Spleen (tissue), 7 donors: ENCODE measurements around the gene WDR70.

Experiments used
- CTCF ChIP-seq, 11 experiments: fragments of 200-600 bp in 7 of 11; fragments of 450-650 bp in 4 of 11; sonication (generic) in 4 of 11; IDR thresholded peaks in 8 of 11; conservative IDR thresholded peaks in 3 of 11; 1 replicate in 7 of 11; 2 replicates in 4 of 11; pipeline versions ENCODE4 v1.4.0 to v1.8.0; 2016 to 2021; ENCODE audit warnings: antibody characterized with exemption in 11 of 11, inconsistent platforms in 4 of 11, mild to moderate bottlenecking in 1 of 11
- POLR2A ChIP-seq, 3 donors: fragments of 450-650 bp; IDR thresholded peaks; one replicate each; pipeline ENCODE4 v1.5.1; 2017; ENCODE audit warnings: antibody characterized with exemption in 3 of 3, mild to moderate bottlenecking in 1 of 3
- POLR2AphosphoS5 ChIP-seq, 3 donors: sonication (generic); formaldehyde crosslinking; IDR thresholded peaks; one replicate each; pipeline ENCODE4 v1.5.1; 2017; ENCODE audit warnings: antibody characterized with exemption in 3 of 3
- donor health status: DM: no; HTN: no; CAD: no; lungs with moderate emphysema.
- donor health status: DM: no; HTN: no; CAD: no.
- donor health status: DM: no; HTN: no; CAD: no.

- TF ChIP-seq POLR2AphosphoS5 (IDR thresholded peaks at IDR 0.05) = no peak
- TF ChIP-seq CTCF (IDR thresholded peaks at IDR 0.05 in 8 of 11, conservative IDR thresholded peaks at IDR 0.05 in 3 of 11) = no peak
- TF ChIP-seq POLR2A (IDR thresholded peaks at IDR 0.05) = no peak
Observed at GRCh38 chr5:37777432-37778130, 398.5 kb downstream of the WDR70 start.
